ENCODE data around the gene GALNT15. TPM values are rescaled to one million over a fixed set of nuclear protein-coding genes. Genes with fewer than 3 reads are reported as not detected.

Gene GALNT15
- total RNA-seq, 1 donor from 2014 or later, result not detected

DNA sequence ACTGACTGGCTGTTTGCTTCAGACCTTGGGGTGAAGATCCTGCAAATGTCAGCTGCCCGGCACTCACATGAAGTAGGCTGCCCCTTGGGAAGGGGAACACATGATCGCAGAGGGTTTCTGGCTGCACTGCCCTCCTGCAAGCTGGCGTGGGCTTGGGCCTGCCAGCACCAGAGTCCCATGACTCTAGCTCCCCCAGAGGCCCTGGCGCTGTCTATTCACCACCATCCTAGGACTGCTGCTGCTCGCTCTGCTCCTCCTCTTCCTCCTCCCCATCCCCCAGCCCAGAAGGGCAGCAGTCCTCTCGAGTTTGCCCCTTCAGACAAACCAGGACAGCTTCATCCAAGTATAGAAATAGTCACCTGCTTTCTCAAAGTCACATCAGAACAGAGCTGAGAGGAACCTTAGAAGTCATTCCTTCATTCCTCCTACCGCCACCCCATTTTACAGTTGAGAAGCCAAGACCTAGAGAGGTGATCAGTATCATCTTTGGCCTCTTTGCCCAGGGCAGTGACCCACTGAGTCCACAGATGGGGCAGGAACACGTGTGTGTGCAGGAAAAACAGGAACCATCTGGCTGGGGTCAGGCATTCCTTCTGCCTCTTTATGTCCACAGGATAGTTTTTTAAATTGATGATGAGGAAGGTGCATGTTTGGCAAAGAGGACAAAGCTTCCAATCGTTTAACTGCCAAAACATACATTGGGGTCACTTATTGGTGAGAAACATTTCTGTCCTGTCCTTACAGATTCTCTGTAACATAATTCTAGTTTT lies 77.0 kb downstream of the GALNT15 start:
- intact Hi-C loops (cut with micrococcal nuclease), result no loop called here

DNA sequence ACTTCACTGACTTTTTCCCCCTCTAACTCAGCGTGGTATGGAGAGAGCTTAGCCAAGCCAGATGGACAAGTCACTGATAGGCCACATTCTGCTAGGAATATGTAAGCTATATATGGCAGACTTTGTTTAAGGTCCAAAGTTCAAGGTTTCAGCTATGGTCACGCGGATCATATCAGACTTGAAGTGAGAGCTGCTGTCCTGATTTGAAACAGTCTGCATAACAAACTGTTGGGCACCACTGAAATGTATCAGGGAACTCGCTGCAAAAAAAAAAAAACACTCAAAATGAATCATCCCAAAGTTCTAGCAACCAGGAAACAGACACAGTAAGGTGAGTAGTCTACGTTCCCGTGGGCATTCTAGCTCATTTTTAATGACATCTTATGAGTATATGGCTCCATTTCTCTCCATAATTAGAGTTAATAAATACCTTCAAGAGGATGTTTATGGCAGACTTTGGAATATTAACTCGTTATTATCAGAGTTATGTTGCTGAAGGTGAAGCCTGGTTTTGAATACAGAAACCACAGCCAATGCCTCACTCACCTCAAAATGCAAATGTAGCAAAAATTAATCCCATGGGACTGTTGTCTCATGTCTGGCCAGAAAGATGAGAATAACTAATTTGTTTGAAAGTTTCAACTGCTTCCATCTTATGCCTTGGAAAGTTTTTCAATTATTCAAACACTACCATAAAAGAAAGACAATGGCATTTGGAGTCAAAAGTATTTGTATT lies 77.9 kb downstream of the GALNT15 start:
- intact Hi-C loops (cut with micrococcal nuclease), result no loop called here

DNA sequence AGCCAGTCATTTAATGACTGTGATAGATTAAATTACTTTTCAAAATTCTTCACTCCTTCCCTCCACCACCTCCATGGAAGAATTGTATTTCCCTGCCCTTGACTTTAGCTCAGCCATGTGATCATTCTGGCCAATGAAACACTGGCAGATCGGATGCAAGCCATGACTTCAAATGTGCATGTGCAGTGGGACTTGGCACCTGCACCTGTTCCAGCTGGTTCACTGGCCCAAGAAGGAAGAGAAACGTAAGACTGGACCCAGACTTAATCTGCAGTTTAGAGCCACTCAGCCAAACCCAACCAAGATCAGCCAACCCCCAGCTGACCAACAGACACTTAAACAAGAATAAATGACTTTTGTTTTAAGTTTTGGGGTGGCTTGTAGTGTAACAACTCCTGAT lies 78.5 kb downstream of the GALNT15 start:
- intact Hi-C loops (cut with micrococcal nuclease), result no loop called here

DNA sequence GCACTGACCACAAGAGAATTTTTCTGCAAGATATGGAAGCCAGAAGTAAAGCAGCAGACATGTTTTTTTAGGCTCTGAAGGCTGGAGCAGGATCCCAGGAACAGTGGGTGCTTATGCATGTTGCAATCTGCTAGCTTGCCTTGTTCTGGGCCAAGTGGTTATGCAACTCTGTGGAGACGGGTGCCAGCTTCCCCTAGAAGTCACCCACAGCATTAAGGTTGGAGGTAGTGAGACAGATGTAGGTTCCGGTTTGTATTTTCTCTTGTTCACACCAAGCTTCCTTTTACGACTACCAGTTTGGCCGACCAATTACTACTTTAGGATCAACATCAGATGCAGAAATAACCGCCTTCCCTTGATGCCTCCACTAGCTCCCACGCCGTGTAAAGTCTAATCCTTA lies 79.1 kb downstream of the GALNT15 start:
- intact Hi-C loops (cut with micrococcal nuclease), result no loop called here

DNA sequence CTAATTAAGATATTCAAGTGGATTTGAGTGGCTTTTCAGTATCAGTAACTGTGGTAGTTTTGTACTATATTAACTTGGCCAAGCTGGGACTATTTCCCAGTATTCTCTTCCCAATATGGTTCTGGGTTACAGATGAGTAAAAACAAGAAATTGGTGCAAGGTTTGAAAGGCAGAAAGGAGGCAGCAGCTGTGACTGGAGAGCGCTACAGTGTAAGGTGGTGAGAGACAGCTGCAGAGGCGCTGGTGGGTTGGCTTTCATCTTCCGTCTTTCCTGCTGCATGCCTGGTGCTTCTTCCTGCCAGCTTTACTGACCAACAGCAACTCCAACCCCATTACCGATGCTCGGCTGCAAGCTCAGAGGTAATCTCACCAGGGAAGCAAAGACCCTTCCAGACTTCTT lies 80.4 kb downstream of the GALNT15 start:
- intact Hi-C loops (cut with micrococcal nuclease), result no loop called here

DNA sequence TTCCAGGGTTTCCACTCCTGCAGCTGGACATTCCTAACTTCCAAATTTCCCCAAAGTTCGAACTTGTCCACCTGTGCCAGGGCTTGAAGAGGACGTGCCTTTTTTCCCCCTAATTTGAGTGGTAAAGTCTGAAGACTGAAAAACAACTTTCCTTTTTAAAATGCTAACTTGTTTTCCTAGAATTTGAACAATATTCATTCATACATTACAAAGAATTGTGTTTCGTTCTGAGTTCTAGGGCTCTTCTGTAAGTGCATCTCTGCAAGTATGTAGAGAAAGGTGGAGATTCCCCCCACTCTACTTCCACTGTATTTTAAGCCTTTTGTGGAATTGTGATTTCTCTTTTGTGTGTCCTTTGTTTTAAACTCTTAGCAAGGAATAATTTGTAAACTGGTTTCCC lies 80.8 kb downstream of the GALNT15 start:
- intact Hi-C loops (cut with micrococcal nuclease), result no loop called here

DNA sequence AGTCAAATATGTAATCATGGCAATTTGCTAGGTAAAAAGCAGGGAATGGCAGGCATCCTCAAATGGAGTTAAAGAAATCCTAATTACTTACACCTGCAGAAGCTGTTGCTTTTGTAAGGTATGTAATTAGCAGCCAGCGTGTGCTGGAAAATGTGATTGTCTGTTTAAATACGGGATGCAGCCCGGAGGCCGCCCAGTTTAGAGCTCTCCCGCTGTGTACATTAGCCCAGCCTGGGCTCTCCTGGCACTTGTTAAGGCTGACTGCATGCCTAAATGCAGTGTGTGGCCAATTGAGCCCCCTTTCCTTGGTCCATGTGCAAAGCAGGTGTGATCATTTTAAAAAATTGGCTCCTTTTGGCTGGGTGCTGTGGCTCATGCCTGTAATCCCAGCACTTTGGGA lies 81.2 kb downstream of the GALNT15 start:
- intact Hi-C loops (cut with micrococcal nuclease), result no loop called here

DNA sequence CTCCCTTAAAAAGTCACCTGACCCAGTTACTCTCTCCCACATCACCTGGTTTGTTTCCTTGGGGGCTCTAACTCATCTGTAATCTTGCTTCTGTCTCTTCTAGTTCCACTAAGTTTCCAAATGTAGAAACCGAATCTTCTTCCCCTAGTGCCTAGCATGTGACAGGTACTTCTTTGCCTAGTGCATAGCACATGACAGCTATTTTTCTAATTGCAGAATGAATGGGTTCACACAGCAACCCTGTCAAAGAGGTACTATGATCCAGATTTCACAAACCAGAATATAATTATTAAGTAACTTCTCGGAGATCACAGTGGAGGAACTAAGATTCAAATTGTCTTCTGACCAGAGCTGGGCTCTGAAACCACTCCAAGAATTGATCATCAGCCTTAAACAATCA lies 82.8 kb downstream of the GALNT15 start:
- intact Hi-C loops (cut with micrococcal nuclease), result no loop called here

DNA sequence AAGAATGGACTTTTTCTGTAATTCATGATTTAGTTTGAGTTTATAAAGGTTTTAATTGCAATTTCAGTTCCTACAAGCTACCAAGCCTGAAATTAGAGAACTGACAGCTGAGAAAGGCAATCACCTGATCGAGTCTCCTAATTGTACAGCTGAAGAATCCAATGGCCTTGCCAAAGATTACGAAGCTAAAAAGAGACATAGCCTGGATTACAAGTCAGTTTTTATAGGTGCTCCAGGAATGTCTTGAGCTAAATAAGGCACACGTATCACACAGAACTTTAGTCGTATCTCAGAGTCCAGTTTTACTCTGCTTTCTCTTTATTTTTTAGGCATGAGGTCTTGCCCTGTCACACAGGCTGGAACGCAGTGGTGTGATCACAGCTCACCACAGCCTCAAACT lies 83.7 kb downstream of the GALNT15 start:
- intact Hi-C loops (cut with micrococcal nuclease), result no loop called here

DNA sequence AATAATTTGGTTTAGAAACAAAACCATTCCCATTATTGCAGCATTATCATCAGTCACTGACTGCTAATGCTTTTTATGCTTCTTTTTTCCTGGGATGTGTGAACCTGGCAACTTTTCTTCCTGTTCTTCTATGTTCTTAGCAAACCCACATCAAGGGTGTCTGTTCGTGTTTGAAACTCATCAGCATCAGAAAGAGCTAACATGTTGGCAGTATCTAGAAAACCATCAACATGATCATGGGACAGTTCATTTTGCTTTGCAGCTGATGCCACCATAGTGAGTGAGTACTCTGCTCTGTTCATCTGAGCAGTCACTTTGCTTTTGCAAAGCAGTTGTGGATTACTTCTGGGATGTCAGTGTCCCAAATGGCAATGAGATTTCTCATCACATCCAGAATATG lies 84.4 kb downstream of the GALNT15 start:
- intact Hi-C loops (cut with micrococcal nuclease), result no loop called here

DNA sequence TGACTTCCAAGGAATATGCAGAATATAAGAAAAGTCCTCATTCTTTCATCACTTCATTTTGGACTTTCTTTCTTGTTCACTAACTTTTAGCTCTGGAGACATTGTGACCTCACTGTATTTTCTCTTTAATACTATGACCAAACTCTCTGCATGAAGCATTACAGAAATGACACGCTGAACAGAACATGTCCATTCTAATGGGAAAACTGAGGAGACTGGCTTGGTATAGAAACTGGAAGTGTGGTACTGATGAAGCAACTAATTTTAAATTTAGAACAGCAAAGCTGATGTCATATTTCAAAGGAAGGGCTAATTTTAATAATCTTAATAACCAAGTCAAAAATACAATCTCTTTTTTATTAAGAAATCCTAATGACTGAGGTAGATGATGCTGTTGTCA lies 85.6 kb downstream of the GALNT15 start:
- intact Hi-C loops (cut with micrococcal nuclease), result loop anchor here (10.0 kb wide), 1 partner anchor 975 kb away; no protein-coding TSS in a partner anchor

DNA sequence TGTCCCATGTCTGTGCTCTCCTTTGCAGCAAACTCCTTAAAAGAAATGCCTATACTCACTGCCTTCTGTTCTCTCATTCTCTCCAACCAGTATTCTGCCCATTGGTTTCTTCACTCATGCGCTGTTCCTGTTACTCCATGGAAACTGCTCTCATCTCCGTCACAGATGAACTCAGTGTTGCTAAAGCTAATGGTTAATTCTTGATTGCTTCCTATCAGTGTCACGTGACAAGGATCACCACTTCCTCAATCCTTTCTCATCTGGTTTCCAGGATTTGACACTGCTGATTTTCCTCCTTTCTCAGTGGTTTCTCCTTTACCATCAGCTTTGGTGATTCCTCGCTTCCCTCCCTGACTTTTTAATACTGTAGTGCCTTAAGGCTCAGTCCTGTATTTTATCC lies 87.7 kb downstream of the GALNT15 start:
- intact Hi-C loops (cut with micrococcal nuclease), result loop anchor here (10.0 kb wide), 1 partner anchor 973 kb away; no protein-coding TSS in a partner anchor

DNA sequence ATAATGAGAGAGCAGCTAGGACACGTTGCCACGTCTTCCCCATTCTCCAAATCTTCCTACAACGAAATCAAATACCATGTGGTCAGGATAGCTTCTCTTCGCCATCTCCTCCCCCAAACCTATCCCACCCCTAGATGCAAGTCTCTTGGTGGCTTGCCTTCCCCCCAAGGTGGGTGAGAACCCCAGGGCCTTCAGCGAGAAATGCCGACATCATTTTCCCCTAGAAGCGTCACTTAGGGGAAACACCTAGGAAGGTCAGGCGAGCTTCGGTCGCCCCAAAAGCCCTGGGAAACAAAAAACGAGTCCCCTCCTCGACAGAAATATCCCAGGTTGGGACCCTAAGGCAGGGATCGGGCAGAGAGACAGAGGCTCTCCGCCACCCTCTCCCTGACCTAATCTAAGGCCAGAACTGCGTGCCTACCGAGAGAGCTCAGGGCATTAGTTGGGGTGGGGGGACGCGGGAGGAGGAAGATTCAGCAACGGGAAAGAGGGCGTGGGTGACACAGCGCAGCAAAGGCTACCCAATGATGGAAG lies 89.8 kb downstream of the GALNT15 start:
- intact Hi-C loops (cut with micrococcal nuclease), result loop anchor here (1.0 to 10.0 kb wide), 3 partner anchors 624 to 1165 kb away; partner anchors contain the start of gene RBSN

DNA sequence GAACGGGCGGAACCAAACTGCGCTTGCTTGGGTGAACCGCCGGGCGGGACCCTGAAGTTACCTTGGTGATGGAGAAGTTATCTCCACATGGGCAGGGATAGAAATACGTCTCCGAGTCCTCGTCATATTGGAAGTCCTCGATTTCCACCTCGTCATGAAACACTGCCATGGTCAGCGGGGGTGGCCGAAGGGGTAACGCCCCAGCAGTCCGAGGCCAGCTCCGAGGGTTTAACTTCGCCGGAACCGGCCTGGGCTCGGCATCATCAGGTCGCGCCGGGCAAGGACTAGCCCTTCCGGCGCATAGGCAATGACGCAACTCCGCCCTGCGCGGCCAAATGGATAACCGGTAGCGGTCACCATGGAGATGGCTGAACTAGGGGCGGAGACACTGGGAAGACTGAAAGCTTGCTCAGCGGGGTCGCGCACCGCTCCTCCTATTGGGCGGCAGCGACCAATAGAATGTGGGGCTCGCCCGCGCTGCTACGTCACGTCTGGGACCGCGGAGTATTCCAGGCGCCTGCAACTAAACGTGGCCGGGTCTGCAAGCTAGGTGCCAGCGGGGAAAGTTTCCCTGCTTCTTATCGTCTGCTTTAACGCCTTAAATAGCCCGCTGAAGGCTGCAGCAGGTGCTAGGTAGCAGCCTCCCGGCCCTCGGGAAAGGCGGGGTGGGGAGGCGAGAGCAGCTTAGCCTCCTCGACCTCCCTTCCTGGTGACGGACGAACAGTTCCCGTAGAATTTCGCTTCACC lies 90.4 kb downstream of the GALNT15 start, which contains the start of the genes DPH3 and OXNAD1:
DPH3 (minus strand) TSS at position 236 of the 747 bp plus-strand sequence; CDS start at position 169, 67 bp downstream.
OXNAD1 (plus strand) TSS at position 505 of the 747 bp plus-strand sequence. CDS start 5,741 bp downstream, outside the sequence.
- intact Hi-C loops (cut with micrococcal nuclease), result loop anchor here (1.0 to 10.0 kb wide), 11 partner anchors 21 to 1477 kb away; partner anchors contain the start of genes PLCL2, RBSN and TBC1D5

DNA sequence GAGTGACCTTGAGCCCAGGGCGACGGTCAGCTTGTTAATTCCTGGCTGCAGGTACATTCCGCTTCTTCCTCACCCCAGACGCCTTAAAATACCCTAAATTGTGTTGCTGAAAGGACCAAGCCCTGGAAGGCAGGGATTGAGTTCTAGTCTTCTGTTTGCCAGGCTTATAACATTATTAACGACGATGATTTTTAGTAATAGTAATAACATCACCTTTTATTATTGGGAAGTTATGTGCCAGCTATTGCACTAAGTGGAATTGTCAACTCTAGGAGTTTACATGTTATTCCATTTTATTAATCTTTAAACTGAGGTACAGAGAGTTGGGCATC lies 90.9 kb downstream of the GALNT15 start:
- intact Hi-C loops (cut with micrococcal nuclease), result loop anchor here (1.0 to 10.0 kb wide), 10 partner anchors 21 to 1477 kb away; partner anchors contain the start of genes PLCL2, RBSN and TBC1D5

DNA sequence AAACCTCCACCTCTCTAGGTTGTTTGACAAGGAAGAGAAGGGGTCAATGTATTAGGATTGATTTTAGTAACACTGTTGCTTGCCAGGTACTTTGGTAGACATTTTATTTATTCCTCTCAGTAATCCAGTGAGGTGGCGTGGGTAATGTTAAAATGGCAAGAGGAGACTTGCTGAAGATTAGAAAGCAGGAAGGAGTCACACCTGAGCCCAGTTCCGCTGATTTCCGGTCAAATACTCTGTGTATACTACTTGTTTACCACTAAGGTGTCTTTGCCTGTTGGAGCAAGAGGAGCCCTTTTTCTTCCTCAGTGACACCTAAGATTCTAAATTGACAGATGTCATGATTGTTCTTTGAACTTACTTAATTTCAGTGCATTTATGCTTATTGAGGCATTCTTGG lies 92.2 kb downstream of the GALNT15 start:
- intact Hi-C loops (cut with micrococcal nuclease), result loop anchor here (5.0 to 10.0 kb wide), 3 partner anchors 331 to 968 kb away; no protein-coding TSS in a partner anchor

DNA sequence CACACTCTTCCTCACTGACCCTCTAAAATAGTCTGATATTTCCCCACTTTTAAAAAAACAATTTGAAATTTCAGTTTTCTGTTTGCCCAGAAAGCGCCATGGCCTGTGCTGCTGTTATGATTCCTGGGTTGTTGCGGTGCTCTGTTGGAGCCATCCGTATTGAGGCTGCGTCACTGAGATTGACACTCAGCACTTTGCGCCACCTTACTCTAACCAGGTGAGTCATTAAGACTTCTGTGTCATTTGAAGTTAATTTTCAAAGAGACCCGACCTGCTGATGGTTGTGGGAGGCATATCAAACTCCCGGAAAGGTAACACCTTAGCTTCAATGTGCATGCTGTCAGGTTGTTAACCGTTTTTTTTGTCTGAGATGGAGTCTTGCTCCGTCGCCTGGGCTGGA lies 96.4 kb downstream of the GALNT15 start:
- intact Hi-C loops (cut with micrococcal nuclease), result no loop called here

DNA sequence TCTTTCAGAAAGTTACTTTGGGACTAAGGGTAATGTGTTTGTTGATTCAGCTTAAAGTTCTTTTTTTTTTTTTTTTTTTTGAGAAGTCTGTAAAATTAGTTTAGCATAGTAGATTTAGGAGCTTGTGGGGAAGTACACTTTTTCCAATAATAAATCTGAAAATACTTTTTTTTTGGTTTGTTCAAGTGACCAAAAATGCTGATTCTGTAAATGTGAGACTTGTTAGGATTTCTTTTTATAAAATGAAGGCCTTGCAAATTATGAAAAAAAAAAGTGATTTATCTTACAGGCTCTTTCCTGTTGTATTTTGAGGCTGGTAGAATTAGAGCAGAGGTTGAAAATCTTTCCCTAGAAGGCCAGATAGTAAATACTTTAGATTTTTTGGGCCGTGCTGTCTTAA lies 98.1 kb downstream of the GALNT15 start:
- intact Hi-C loops (cut with micrococcal nuclease), result no loop called here

DNA sequence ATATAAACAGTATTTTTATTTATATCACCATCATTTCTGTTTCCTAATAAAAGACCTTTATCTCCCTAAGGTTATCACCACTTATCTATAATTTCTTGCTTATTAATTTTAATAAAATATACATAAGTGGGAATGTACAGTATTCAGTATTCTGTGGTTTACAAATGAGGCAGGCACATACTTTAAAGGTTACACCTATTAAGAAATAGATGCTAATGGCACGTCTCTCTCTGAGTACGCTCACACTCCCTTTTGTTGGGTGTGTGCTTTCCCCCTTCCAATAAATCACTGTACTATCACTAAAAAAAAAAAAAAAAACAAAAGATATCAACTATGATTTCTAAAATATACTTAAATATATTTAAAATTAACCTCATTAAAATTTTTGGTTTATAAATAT lies 99.4 kb downstream of the GALNT15 start:
- intact Hi-C loops (cut with micrococcal nuclease), result no loop called here

DNA sequence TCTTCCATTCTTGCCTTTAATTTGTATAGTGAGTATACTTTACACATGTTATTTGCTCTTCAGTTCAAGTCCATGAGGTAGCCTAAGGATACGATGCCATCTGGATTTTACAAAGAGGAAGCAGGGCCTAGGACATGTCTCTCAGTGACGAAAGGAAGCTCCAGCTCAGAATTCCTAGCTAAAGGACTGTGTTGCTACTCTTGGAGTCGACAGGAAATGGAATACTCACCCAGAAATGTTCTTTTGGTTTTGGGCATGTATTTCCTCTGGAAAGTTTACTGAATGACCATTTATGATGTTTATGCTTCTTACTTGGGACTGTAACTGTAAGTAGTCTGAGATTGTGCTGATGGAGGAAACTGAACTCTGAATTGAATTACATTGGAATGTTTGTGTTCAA lies 103.0 kb downstream of the GALNT15 start:
- intact Hi-C loops (cut with micrococcal nuclease), result no loop called here
